Activated naive CD4-positive, alpha-beta T cell treated with anti-CD3 and anti-CD28 coated beads for 36 hours (primary cell): ENCODE measurements around the gene TANC1. TPM values are rescaled to one million over a fixed set of nuclear protein-coding genes. Genes with fewer than 3 reads are reported as not detected.

ENCODE experiments used
- CTCF ChIA-PET: fragments of 350-600 bp; sonication (Branson Sonifier 250); formaldehyde crosslinking; loops from one replicate; lab custom pipeline; 2021; ENCODE audit warnings: antibody characterized with exemption; lab: Charles Lee
- DNase-seq: peaks from one replicate; pipeline ENCODE4 v3.0.0-alpha.2; 2020
- H3K27ac Mint-ChIP-seq: one replicate; pipeline ENCODE4 v1.8.0; 2021; ENCODE audit warnings: mild to moderate bottlenecking, mixed read lengths
- H3K27me3 Mint-ChIP-seq: one replicate; pipeline ENCODE4 v1.8.0; 2021; ENCODE audit warnings: low read depth, mixed read lengths
- H3K36me3 Mint-ChIP-seq: one replicate; pipeline ENCODE4 v1.8.0; 2021; ENCODE audit warnings: low read depth, mixed read lengths
- H3K4me1 Mint-ChIP-seq: one replicate; pipeline ENCODE4 v1.8.0; 2021; ENCODE audit warnings: low read depth, mixed read lengths
- H3K4me3 Mint-ChIP-seq: one replicate; pipeline ENCODE4 v1.8.0; 2021; ENCODE audit warnings: mild to moderate bottlenecking, moderate library complexity, mixed read lengths
- H3K9me3 Mint-ChIP-seq: one replicate; pipeline ENCODE4 v1.8.0; 2021; ENCODE audit warnings: mixed read lengths
- intact Hi-C: fragments of 100-400 bp; cut with micrococcal nuclease; formaldehyde crosslinking; loops from one replicate; pipeline ENCODE4 v1.15.1; 2023
- total RNA-seq, 2 experiments: library from RNA; stranded (reverse); gene quantifications; one replicate each; pipeline ENCODE4 v1.2.3, GENCODE V29; 2021

The TANC1 gene
- total RNA-seq, 2 experiments from 2014 or later = 2.0 to 2.3 TPM

DNA sequence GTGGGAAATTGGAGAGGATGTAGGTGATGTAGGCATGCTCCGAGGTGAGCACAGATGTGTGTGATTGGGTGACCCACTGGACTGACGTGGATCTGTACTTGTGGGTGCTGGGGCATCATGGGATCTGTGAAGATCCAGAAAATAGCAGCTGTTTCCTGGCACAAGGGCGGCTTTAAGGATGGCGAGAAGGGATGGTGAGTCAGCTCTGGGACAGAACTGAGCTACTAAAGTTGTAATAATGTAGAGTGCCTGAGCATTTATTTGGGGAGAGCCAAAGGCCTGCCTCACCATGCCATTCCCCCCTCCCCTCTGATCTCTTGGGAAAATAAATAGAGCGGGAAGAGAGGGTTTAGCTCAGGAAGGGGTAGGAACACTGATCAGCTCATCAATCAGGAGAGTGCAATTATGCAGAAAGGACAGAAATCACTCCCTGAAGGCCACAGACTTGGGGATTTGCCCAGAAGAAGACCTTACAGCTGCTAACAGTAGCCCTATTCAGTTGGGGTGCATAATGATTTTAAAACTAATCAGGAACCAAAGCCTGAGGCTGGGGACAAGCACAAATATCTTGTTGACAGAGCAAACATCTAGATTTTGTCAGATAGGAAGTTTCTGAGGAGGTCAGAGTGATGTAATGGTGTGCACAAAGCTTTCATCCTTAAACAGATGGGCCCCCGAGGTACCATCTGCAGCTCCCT is 30.3 kb downstream of the TANC1 start:
- peaks cover 3% of the 10 kb centered on the region for H3K27me3 Mint-ChIP-seq
- H3K4me1 Mint-ChIP-seq = peaks cover 4% of the 10 kb centered on the region
- intact Hi-C loops = no loop called here
- no peaks in the 10 kb centered on the region for H3K36me3 Mint-ChIP-seq
- CTCF ChIA-PET = interaction anchor here (1.2 to 2.2 kb wide), 2 partner anchors 13 to 25 kb away, joined by 3 to 8 read pairs; no protein-coding TSS in a partner anchor
- H3K27ac Mint-ChIP-seq = no peak overlapping the region
- no peak overlapping the region for H3K4me3 Mint-ChIP-seq
- no peak for DNase-seq
- no peaks in the 10 kb centered on the region for H3K9me3 Mint-ChIP-seq

DNA sequence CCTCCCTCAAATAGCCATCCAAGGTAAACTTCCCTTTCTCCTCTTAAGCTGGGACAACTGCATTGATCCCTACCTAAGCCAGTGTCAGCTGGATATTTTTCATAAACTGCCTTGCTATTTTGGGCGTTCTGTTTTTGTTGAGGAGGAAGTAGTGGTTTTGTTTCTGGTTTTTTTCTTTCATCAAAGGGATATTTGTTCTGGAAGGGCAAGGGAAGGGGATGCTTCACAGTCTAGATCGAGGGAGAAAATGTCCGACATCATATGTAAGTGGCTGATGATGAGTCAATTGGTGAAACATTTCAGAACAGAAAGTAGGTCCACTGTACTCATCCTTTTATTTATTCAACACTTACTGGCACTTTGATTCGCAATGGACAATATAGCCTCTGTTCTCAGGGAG is 31.0 kb downstream of the TANC1 start:
- CTCF ChIA-PET = no interaction called here
- H3K4me1 Mint-ChIP-seq = peaks cover 4% of the 10 kb centered on the region
- peaks cover 3% of the 10 kb centered on the region for H3K27me3 Mint-ChIP-seq
- no peaks in the 10 kb centered on the region for H3K36me3 Mint-ChIP-seq
- DNase-seq = no peak
- H3K9me3 Mint-ChIP-seq = peaks cover 2% of the 10 kb centered on the region
- intact Hi-C loops = no loop called here
- H3K27ac Mint-ChIP-seq = no peak overlapping the region
- H3K4me3 Mint-ChIP-seq = no peak overlapping the region

DNA sequence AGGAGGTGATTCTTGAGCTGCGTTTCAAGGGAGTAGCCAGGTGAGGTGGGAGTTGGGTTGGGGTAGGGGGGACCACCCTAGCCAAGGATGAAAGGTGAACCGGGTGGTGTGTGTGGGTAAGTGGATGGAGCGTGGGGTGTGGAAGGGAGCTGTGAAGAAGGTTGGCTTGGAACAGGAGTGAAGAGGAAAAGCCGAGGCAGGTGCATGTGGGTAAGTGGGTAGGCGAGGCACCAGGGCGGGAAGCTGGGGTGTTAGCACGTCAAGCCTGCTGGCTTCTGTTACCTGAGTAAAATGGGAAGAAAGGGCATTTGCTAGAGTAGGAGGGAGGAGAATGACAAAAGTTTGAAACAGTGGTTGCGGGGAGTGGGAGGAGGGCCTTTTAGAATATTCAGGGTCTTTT is 31.6 kb downstream of the TANC1 start:
- peaks cover 3% of the 10 kb centered on the region for H3K27me3 Mint-ChIP-seq

DNA sequence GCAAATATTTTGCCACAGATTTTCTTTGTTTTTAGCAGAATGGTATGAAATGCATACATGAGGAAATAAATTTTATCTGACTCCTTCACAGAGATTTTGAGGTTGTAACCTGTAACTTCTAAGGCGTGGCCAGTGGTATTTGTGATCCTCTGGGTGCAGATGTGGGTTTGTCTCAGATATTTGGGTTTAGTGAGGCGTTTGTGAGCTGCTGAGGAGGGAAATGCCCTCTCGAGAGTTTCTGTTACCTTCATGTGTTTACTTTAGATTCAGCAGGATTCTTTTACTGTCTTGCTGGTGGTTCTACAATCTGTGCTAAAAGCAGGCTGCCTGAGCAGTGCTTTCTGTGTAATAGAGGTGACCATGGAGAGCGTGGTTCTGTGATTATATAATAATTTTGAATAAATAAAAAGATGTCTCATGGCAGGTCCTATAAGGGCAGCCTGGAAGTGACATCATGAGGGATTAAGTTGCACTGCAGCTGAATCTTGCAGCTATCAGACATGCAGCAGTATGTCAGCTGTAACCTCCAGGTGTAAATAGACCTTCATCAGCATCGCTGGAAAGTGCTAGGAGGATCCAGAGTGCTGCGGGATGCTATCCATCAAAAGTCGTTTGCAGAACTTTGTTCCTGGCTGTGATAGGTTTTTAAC is 34.1 kb downstream of the TANC1 start:
- H3K27ac Mint-ChIP-seq = no peak overlapping the region
- peaks cover 3% of the 10 kb centered on the region for H3K27me3 Mint-ChIP-seq
- no peak overlapping the region for H3K4me3 Mint-ChIP-seq
- CTCF ChIA-PET = no interaction called here
- H3K9me3 Mint-ChIP-seq = peaks cover 5% of the 10 kb centered on the region
- intact Hi-C loops = no loop called here
- no peaks in the 10 kb centered on the region for H3K36me3 Mint-ChIP-seq
- DNase-seq = no peak
- peaks cover 4% of the 10 kb centered on the region for H3K4me1 Mint-ChIP-seq

More for the DNA sequence above, 31.6 kb downstream of the TANC1 start:
- intact Hi-C loops = no loop called here
- no peak for DNase-seq
- CTCF ChIA-PET = no interaction called here
- peaks cover 5% of the 10 kb centered on the region for H3K9me3 Mint-ChIP-seq
- peaks cover 4% of the 10 kb centered on the region for H3K4me1 Mint-ChIP-seq
- H3K4me3 Mint-ChIP-seq = no peak overlapping the region
- H3K36me3 Mint-ChIP-seq = no peaks in the 10 kb centered on the region
- no peak overlapping the region for H3K27ac Mint-ChIP-seq

DNA sequence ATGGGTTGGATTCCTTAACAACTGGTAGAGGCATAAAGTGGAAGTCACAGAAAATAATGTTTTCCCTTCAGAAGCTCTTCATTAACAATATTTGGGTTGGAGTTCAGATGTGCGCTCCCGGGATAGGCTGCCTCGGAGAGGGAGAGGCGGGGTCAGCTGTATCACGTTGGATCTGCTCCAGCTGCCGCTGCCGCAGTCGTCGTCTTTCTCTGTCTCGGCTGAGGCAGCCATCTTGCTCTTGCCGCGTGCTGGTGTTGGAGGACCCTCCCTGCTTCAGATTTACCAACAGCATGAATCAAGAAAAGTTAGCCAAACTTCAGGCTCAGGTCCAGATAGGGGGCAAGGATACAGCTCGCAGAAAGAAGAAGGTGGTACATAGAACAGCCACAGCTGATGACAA is 35.1 kb downstream of the TANC1 start:
- peaks cover 4% of the 10 kb centered on the region for H3K4me1 Mint-ChIP-seq
- peaks cover 3% of the 10 kb centered on the region for H3K27me3 Mint-ChIP-seq
- intact Hi-C loops = no loop called here
- CTCF ChIA-PET = no interaction called here
- DNase-seq = no peak
- no peak overlapping the region for H3K4me3 Mint-ChIP-seq
- no peak overlapping the region for H3K27ac Mint-ChIP-seq
- H3K36me3 Mint-ChIP-seq = no peaks in the 10 kb centered on the region
- H3K9me3 Mint-ChIP-seq = peaks cover 5% of the 10 kb centered on the region

DNA sequence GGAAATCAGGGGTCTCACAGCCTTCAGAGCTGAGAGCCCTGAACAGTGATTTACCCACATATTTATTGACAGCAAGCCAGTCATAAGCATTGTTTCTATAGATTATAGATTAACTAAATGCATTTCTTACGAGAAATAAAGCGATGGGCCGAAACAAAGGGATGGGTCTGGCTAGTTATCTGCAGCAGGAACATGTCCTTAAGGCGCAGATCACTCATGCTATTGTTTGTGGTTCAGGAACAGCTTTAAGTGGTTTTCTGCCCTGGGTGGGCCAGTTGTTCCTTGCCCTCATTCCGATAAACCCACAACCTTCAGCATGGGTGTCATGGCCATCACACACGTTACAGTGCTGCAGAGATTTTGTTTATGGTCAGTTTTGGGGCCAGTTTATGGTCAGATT is 36.4 kb downstream of the TANC1 start:
- CTCF ChIA-PET = no interaction called here
- H3K4me3 Mint-ChIP-seq = no peak overlapping the region
- H3K4me1 Mint-ChIP-seq = no peaks in the 10 kb centered on the region
- peaks cover 3% of the 10 kb centered on the region for H3K27me3 Mint-ChIP-seq
- H3K9me3 Mint-ChIP-seq = peaks cover 5% of the 10 kb centered on the region
- intact Hi-C loops = no loop called here
- no peaks in the 10 kb centered on the region for H3K36me3 Mint-ChIP-seq
- no peak for DNase-seq
- H3K27ac Mint-ChIP-seq = no peak overlapping the region

DNA sequence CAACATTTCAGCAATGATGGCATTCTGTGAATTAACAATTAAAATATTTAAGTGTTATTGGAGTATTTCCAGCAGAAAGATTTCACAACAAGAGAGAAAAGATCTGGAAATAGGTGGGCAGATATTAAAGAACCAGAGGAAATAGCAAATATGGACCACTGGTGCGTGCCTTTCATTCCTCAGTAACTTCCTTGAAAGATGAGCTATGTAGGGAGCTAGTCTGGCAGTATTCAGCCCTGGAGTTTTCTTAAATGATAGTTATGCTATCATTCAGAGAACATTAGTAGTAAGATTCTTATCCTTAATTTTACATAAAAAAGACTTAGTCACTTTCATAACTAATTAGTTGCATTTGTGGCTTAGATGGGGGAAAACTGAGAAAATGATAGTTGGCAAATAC is 41.5 kb downstream of the TANC1 start:
- Mint-ChIP-seq H3K4me3 (no peak overlapping the region), H3K27me3 (peaks cover 3% of the 10 kb centered on the region), H3K36me3 (no peaks in the 10 kb centered on the region), H3K27ac (no peak overlapping the region), H3K9me3 (peaks cover 10% of the 10 kb centered on the region), H3K4me1 (peaks cover 6% of the 10 kb centered on the region)
- CTCF ChIA-PET = interaction anchor here (0.7 kb wide), 1 partner anchor 689 kb away, joined by 7 read pairs; no protein-coding TSS in a partner anchor
- no peak for DNase-seq
- intact Hi-C loops = no loop called here

DNA sequence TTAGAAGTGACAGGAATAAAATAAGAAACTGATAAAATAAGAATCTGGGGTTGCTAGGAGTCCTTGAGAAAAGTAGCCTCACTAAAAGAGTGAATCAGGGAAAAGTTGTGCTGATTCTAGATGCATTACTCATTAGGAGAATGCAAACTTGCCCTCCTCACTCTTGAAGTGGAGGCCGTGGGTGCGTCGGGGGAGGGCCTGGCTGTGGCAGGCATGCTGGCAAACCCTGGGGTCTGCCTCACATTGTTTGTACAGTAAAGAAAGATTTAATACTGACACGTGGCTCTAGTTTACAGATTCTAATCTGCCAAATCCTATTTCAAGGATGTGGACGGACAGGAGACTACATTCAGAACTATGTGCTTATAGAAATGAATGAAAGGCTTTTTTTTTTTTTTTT is 41.9 kb downstream of the TANC1 start:
- Mint-ChIP-seq H3K9me3 (peaks cover 14% of the 10 kb centered on the region), H3K27me3 (peaks cover 3% of the 10 kb centered on the region), H3K36me3 (no peaks in the 10 kb centered on the region), H3K4me1 (peaks cover 6% of the 10 kb centered on the region), H3K27ac (no peak overlapping the region), H3K4me3 (no peak overlapping the region)
- DNase-seq = no peak
- intact Hi-C loops = no loop called here
- CTCF ChIA-PET = interaction anchor here (0.7 kb wide), 1 partner anchor 689 kb away, joined by 7 read pairs; no protein-coding TSS in a partner anchor

DNA sequence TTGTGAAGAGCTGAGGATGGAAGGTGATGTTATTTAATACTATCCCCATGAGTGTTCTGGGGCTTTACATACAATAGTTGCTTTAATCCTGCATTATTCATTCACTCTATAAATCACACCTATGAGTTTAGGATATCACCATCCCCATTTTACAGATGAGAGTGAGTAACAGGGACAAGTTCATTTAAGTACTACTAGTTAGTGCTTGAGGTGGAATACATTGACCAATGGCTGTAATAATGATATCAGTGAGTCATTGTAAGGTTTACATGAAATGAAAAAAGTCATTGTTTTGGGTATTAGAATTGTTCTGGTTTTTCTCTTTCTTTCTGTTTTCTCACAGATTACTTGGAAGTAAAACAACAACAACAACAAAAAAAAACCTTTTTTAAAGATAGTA is 42.5 kb downstream of the TANC1 start:
- CTCF ChIA-PET = no interaction called here
- H3K4me3 Mint-ChIP-seq = no peak overlapping the region
- intact Hi-C loops = no loop called here

DNA sequence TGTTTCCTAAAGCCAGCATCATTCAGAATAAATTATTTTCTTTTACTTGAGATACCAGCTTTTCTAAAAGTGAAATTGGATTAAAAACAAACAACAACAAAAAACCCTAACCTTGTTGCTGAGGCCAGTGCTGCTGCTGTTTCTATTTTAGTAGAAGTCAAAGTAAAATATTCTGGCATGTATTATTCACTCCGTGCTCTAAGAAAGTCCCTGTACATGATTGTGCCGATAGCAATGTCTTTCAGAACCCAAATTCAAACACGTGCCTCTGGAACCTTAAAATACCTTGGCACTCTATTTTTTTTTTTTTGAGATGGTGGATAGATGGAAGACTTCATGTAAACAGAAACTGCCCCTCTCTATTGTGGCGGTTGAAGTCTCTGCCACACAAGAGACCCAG is 43.7 kb downstream of the TANC1 start:
- DNase-seq = no peak
- intact Hi-C loops = no loop called here
- peaks cover 3% of the 10 kb centered on the region for H3K27me3 Mint-ChIP-seq
- no peaks in the 10 kb centered on the region for H3K36me3 Mint-ChIP-seq
- peaks cover 6% of the 10 kb centered on the region for H3K4me1 Mint-ChIP-seq
- no peak overlapping the region for H3K4me3 Mint-ChIP-seq
- CTCF ChIA-PET = no interaction called here
- H3K9me3 Mint-ChIP-seq = peaks cover 27% of the 10 kb centered on the region
- H3K27ac Mint-ChIP-seq = no peak overlapping the region

More for the DNA sequence above, 42.5 kb downstream of the TANC1 start:
- Mint-ChIP-seq H3K36me3 (no peaks in the 10 kb centered on the region), H3K4me1 (peaks cover 6% of the 10 kb centered on the region), H3K27ac (no peak overlapping the region), H3K9me3 (peaks cover 20% of the 10 kb centered on the region), H3K27me3 (peaks cover 3% of the 10 kb centered on the region)
- no peak for DNase-seq

DNA sequence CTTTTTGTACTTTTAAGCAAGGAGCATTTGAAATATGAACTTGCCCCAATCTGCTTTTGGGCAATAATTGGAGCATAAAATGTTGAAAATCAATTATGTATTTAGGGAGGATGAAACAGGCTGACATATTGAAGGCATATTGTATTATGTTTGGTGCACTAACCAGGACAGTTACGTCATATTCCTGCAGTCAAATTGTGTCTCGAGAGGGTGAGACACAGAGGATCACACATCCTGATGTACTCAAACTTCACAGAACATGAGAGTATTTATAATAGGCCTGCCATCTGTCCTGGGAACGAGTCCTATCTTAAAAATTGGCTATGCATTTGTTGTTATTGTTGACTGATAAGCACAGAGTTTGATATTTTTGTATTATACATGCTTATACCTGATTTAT is 44.7 kb downstream of the TANC1 start:
- Mint-ChIP-seq H3K27ac (no peak overlapping the region), H3K9me3 (peaks cover 27% of the 10 kb centered on the region), H3K4me1 (peaks cover 6% of the 10 kb centered on the region)

DNA sequence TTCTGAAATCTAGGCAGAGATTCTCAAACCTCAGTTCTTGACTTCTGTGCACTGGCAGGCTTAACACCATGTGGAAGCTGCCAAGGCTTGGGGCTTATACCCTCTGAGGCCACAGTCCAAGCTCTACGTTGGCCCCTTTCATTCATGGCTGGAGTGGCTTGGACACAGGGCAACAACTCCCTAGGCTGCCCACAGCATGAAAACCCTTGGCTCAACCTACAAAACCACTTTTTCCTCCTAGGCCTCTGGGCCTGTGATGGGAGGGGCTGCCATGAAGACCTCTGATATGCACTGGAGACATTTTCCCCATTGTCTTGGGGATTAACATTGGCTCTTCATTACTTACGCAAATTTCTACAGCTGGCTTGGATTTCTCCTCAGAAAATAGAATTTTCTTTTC is 46.7 kb downstream of the TANC1 start:
- H3K36me3 Mint-ChIP-seq = no peaks in the 10 kb centered on the region
- no peak for DNase-seq
- CTCF ChIA-PET = no interaction called here
- peaks cover 5% of the 10 kb centered on the region for H3K4me1 Mint-ChIP-seq
- H3K27ac Mint-ChIP-seq = no peak overlapping the region
- no peak overlapping the region for H3K4me3 Mint-ChIP-seq
- intact Hi-C loops = no loop called here
- peaks cover 27% of the 10 kb centered on the region for H3K9me3 Mint-ChIP-seq
- H3K27me3 Mint-ChIP-seq = no peaks in the 10 kb centered on the region

More for the DNA sequence above, 44.7 kb downstream of the TANC1 start:
- DNase-seq = no peak
- no peak overlapping the region for H3K4me3 Mint-ChIP-seq
- intact Hi-C loops = no loop called here
- no peaks in the 10 kb centered on the region for H3K36me3 Mint-ChIP-seq
- peaks cover 3% of the 10 kb centered on the region for H3K27me3 Mint-ChIP-seq
- CTCF ChIA-PET = interaction anchor here (0.7 kb wide), 1 partner anchor 41 kb away, joined by 3 read pairs; no protein-coding TSS in a partner anchor

DNA sequence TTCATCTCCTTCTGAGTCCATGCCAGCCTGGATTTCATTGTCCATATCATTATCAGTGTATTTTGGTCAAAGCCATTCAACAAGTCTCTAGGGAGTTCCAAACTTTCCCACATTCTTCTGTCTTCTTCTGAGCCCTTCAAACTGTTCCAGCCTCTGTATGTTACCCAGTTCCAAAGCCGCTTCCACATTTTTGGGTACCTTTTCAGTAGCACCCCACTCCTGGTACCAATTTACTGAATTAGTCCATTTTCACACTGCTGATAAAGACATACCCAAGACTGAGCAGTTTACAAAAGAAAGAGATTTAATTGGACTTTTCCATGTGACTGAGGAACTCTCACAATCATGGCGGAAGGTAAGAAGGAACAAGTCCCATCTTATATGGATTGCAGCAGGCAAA is 47.4 kb downstream of the TANC1 start:
- DNase-seq = no peak
- Mint-ChIP-seq H3K9me3 (peaks cover 27% of the 10 kb centered on the region), H3K4me1 (no peaks in the 10 kb centered on the region), H3K36me3 (no peaks in the 10 kb centered on the region), H3K27me3 (no peaks in the 10 kb centered on the region), H3K27ac (no peak overlapping the region), H3K4me3 (no peak overlapping the region)
- intact Hi-C loops = no loop called here
- CTCF ChIA-PET = no interaction called here
